DND-41 (cell line): ENCODE results near the gene SWAP70.

Experiments
- ATAC-seq: fragments of 200-7000 bp; cut with Tn5 transposase; 3 replicates; pipeline ENCODE4 v1.9.1; 2021; ENCODE audit warnings: low read depth; ENCODE audit not compliant: insufficient read depth
- DNase-seq: peaks from one replicate; pipeline ENCODE4 v3.0.0-alpha.2; 2020
- H2AFZ ChIP-seq: 2 replicates; pipeline ENCODE4 v1.6.0; 2012; ENCODE audit warnings: low read depth, low read length
- H3K27ac ChIP-seq: 2 replicates; pipeline ENCODE4 v1.5.1; 2012; ENCODE audit warnings: low read length, inconsistent platforms
- H3K27me3 ChIP-seq: fragments of 200-600 bp; sonication (generic); 2 replicates; pipeline ENCODE4 v1.6.0; 2012; ENCODE audit warnings: low read length, mild to moderate bottlenecking, inconsistent platforms; ENCODE audit not compliant: insufficient read depth, poor library complexity
- H3K36me3 ChIP-seq: 2 replicates; pipeline ENCODE4 v1.5.1; 2012; ENCODE audit warnings: low read length, inconsistent platforms; ENCODE audit not compliant: insufficient read depth
- H3K4me1 ChIP-seq: 2 replicates; pipeline ENCODE4 v1.5.1; 2012; ENCODE audit warnings: mild to moderate bottlenecking, low read length; ENCODE audit not compliant: insufficient read depth
- H3K4me2 ChIP-seq: 2 replicates; pipeline ENCODE4 v1.6.0; 2012; ENCODE audit warnings: mild to moderate bottlenecking, moderate library complexity, low read length, inconsistent platforms; ENCODE audit not compliant: insufficient read depth
- H3K4me3 ChIP-seq, 2 experiments: fragments of 200-600 bp in 1 of 2; shearing (Covaris generic) in 1 of 2; 2 replicates each; pipeline ENCODE4 v1.5.1; 2012 to 2016; ENCODE audit warnings: inconsistent platforms in 2 of 2, low read length in 2 of 2, mild to moderate bottlenecking in 2 of 2, low read depth in 1 of 2, moderate library complexity in 1 of 2
- H3K79me2 ChIP-seq: 2 replicates; pipeline ENCODE4 v1.6.0; 2012; ENCODE audit warnings: low read length, inconsistent platforms; ENCODE audit not compliant: insufficient read depth
- H3K9ac ChIP-seq: 2 replicates; pipeline ENCODE4 v1.6.0; 2012; ENCODE audit warnings: low read depth, mild to moderate bottlenecking, inconsistent platforms, low read length, moderate library complexity
- H3K9me3 ChIP-seq: 2 replicates; pipeline ENCODE4 v1.5.1; 2012; ENCODE audit warnings: low read length, moderate library complexity, mild to moderate bottlenecking, inconsistent platforms; ENCODE audit not compliant: insufficient read depth, severe bottlenecking
- H4K20me1 ChIP-seq: 2 replicates; pipeline ENCODE4 v1.6.0; 2012; ENCODE audit warnings: low read length; ENCODE audit not compliant: insufficient read depth
- CTCF ChIP-seq: IDR thresholded peaks from 2 replicates; pipeline ENCODE4 v1.5.1; 2012; ENCODE audit warnings: borderline replicate concordance, low read length, moderate library complexity, mild to moderate bottlenecking; ENCODE audit not compliant: poor library complexity, severe bottlenecking; ENCODE audit errors: extremely low read depth
- EZH2 ChIP-seq: IDR thresholded peaks from 3 replicates; pipeline ENCODE4 v1.6.1; 2012; ENCODE audit warnings: borderline replicate concordance, low read depth, mild to moderate bottlenecking, moderate library complexity, low read length, inconsistent platforms; ENCODE audit not compliant: severe bottlenecking

The SWAP70 gene

GRCh38 chr11:9664276-9665171 lies 647 bp downstream of the SWAP70 start:
- H3K4me1 ChIP-seq: no peaks in the 10 kb centered on the region
- no peak overlapping the region for H3K4me3 ChIP-seq
- no peak overlapping the region for H3K27ac ChIP-seq
- H2AFZ ChIP-seq: no peak overlapping the region
- no peak overlapping the region for H3K4me2 ChIP-seq
- no peak for TF ChIP-seq CTCF
- TF ChIP-seq EZH2: no peak
- H3K79me2 ChIP-seq: no peaks in the 10 kb centered on the region
- H3K9ac ChIP-seq: no peak overlapping the region
- 0 out of 3 replicates have a peak, but pooled peaks have one; percentile 12 for ATAC-seq
- no peaks in the 10 kb centered on the region for H4K20me1 ChIP-seq
- no peaks in the 10 kb centered on the region for H3K27me3 ChIP-seq
- DNase-seq: no peak
- no peaks in the 10 kb centered on the region for H3K36me3 ChIP-seq
- H3K9me3 ChIP-seq: peaks cover 24% of the 10 kb centered on the region

GRCh38 chr11:9665749-9666148 lies 1.9 kb downstream of the SWAP70 start:
- ATAC-seq (no peak), DNase-seq (no peak)
- Histone ChIP-seq H2AFZ (no peak overlapping the region), H3K4me1 (no peaks in the 10 kb centered on the region), H3K9ac (no peak overlapping the region), H3K27me3 (no peaks in the 10 kb centered on the region), H3K4me3 (no peak overlapping the region), H3K36me3 (no peaks in the 10 kb centered on the region), H3K27ac (no peak overlapping the region), H4K20me1 (no peaks in the 10 kb centered on the region), H3K9me3 (peaks cover 24% of the 10 kb centered on the region), H3K79me2 (no peaks in the 10 kb centered on the region), H3K4me2 (no peak overlapping the region)
- TF ChIP-seq CTCF (no peak), EZH2 (no peak)

GRCh38 chr11:9669954-9670353 lies 6.1 kb downstream of the SWAP70 start:
- Histone ChIP-seq H3K4me3 (no peak overlapping the region), H3K27ac (no peak overlapping the region), H4K20me1 (no peaks in the 10 kb centered on the region), H3K4me1 (no peaks in the 10 kb centered on the region), H2AFZ (no peak overlapping the region), H3K9ac (no peak overlapping the region), H3K9me3 (peaks cover 14% of the 10 kb centered on the region), H3K27me3 (no peaks in the 10 kb centered on the region), H3K4me2 (no peak overlapping the region), H3K79me2 (no peaks in the 10 kb centered on the region), H3K36me3 (no peaks in the 10 kb centered on the region)
- TF ChIP-seq CTCF: no peak
- no peak for TF ChIP-seq EZH2
- no peak for ATAC-seq
- DNase-seq: no peak
